Measurements from ENCODE around the gene ZNF831. TPM values are rescaled to one million over a fixed set of nuclear protein-coding genes. Genes with fewer than 3 reads are reported as not detected.

The ZNF831 gene
- total RNA-seq, 1 experiment from 2014 or later: 0.04 TPM

DNA sequence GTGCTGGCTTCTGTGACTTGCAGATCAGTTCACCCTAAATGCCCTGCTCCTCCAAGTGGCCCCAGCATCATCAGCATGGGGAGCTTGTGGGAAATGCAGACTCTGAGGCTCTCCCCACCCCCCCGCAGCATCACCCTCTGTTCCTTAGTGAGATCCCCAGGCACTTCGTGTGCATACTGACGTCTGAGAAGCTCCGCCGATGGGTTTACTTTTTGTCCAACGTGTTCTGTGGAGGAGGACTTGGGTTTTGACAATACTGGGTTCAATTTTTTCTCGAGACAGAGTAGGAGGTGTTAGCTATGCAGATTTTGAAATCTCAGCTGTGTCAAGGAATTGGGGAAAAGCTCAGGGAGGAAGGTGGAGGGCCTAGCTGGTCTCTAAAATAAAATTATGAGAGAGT, 38.3 kb upstream of the ZNF831 start:
- ATAC-seq: no peak
- no peak for TF ChIP-seq NFYB (CRISPR knock-in tag; conservative IDR thresholded peaks at IDR 0.05; ENCODE audit: low read depth)
- TF ChIP-seq, protein P1, sequence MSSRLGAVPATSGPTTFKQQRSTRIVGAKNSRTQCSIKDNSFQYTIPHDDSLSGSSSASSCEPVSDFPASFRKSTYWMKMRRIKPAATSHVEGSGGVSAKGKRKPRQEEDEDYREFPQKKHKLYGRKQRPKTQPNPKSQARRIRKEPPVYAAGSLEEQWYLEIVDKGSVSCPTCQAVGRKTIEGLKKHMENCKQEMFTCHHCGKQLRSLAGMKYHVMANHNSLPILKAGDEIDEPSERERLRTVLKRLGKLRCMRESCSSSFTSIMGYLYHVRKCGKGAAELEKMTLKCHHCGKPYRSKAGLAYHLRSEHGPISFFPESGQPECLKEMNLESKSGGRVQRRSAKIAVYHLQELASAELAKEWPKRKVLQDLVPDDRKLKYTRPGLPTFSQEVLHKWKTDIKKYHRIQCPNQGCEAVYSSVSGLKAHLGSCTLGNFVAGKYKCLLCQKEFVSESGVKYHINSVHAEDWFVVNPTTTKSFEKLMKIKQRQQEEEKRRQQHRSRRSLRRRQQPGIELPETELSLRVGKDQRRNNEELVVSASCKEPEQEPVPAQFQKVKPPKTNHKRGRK (CRISPR knock-in tag; IDR thresholded peaks at IDR 0.05; ENCODE audit: borderline replicate concordance): no peak
- TF ChIP-seq, protein P2, sequence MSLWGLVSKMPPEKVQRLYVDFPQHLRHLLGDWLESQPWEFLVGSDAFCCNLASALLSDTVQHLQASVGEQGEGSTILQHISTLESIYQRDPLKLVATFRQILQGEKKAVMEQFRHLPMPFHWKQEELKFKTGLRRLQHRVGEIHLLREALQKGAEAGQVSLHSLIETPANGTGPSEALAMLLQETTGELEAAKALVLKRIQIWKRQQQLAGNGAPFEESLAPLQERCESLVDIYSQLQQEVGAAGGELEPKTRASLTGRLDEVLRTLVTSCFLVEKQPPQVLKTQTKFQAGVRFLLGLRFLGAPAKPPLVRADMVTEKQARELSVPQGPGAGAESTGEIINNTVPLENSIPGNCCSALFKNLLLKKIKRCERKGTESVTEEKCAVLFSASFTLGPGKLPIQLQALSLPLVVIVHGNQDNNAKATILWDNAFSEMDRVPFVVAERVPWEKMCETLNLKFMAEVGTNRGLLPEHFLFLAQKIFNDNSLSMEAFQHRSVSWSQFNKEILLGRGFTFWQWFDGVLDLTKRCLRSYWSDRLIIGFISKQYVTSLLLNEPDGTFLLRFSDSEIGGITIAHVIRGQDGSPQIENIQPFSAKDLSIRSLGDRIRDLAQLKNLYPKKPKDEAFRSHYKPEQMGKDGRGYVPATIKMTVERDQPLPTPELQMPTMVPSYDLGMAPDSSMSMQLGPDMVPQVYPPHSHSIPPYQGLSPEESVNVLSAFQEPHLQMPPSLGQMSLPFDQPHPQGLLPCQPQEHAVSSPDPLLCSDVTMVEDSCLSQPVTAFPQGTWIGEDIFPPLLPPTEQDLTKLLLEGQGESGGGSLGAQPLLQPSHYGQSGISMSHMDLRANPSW (CRISPR knock-in tag; conservative IDR thresholded peaks at IDR 0.05; ENCODE audit: low read depth): no peak
- TF ChIP-seq MXD4 (CRISPR knock-in tag; IDR thresholded peaks at IDR 0.05; ENCODE audit: borderline replicate concordance): no peak
- TF ChIP-seq, protein P3, sequence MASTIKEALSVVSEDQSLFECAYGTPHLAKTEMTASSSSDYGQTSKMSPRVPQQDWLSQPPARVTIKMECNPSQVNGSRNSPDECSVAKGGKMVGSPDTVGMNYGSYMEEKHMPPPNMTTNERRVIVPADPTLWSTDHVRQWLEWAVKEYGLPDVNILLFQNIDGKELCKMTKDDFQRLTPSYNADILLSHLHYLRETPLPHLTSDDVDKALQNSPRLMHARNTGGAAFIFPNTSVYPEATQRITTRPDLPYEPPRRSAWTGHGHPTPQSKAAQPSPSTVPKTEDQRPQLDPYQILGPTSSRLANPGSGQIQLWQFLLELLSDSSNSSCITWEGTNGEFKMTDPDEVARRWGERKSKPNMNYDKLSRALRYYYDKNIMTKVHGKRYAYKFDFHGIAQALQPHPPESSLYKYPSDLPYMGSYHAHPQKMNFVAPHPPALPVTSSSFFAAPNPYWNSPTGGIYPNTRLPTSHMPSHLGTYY (CRISPR knock-in tag; IDR thresholded peaks at IDR 0.05): no peak
- no peak for TF ChIP-seq SMAD3 (CRISPR knock-in tag; IDR thresholded peaks at IDR 0.05; ENCODE audit: borderline replicate concordance)
- no peak for TF ChIP-seq PRRX2 (CRISPR knock-in tag; IDR thresholded peaks at IDR 0.05)
- TF ChIP-seq FOXK1 (CRISPR knock-in tag; IDR thresholded peaks at IDR 0.05): no peak
- TF ChIP-seq, protein P4, sequence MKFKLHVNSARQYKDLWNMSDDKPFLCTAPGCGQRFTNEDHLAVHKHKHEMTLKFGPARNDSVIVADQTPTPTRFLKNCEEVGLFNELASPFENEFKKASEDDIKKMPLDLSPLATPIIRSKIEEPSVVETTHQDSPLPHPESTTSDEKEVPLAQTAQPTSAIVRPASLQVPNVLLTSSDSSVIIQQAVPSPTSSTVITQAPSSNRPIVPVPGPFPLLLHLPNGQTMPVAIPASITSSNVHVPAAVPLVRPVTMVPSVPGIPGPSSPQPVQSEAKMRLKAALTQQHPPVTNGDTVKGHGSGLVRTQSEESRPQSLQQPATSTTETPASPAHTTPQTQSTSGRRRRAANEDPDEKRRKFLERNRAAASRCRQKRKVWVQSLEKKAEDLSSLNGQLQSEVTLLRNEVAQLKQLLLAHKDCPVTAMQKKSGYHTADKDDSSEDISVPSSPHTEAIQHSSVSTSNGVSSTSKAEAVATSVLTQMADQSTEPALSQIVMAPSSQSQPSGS (CRISPR knock-in tag; IDR thresholded peaks at IDR 0.05; ENCODE audit: borderline replicate concordance, low read depth): no peak
- TF ChIP-seq ZNF317 (CRISPR knock-in tag; IDR thresholded peaks at IDR 0.05; ENCODE audit: borderline replicate concordance, low read depth): no peak
- no peak for TF ChIP-seq ATF1 (CRISPR knock-in tag; IDR thresholded peaks at IDR 0.05)
- TF ChIP-seq, protein P5, sequence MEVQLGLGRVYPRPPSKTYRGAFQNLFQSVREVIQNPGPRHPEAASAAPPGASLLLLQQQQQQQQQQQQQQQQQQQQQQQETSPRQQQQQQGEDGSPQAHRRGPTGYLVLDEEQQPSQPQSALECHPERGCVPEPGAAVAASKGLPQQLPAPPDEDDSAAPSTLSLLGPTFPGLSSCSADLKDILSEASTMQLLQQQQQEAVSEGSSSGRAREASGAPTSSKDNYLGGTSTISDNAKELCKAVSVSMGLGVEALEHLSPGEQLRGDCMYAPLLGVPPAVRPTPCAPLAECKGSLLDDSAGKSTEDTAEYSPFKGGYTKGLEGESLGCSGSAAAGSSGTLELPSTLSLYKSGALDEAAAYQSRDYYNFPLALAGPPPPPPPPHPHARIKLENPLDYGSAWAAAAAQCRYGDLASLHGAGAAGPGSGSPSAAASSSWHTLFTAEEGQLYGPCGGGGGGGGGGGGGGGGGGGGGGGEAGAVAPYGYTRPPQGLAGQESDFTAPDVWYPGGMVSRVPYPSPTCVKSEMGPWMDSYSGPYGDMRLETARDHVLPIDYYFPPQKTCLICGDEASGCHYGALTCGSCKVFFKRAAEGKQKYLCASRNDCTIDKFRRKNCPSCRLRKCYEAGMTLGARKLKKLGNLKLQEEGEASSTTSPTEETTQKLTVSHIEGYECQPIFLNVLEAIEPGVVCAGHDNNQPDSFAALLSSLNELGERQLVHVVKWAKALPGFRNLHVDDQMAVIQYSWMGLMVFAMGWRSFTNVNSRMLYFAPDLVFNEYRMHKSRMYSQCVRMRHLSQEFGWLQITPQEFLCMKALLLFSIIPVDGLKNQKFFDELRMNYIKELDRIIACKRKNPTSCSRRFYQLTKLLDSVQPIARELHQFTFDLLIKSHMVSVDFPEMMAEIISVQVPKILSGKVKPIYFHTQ (CRISPR knock-in tag; IDR thresholded peaks at IDR 0.05): no peak
- no peak for TF ChIP-seq MYBL2 (CRISPR knock-in tag; IDR thresholded peaks at IDR 0.05)
- no peak for TF ChIP-seq ESRRA (CRISPR knock-in tag; IDR thresholded peaks at IDR 0.05; ENCODE audit: borderline replicate concordance)
- TF ChIP-seq ZNF219 (CRISPR knock-in tag; IDR thresholded peaks at IDR 0.05; ENCODE audit: borderline replicate concordance): no peak
- H3K27ac Mint-ChIP-seq: no peak overlapping the region
- H3K4me1 Mint-ChIP-seq: peaks cover 62% of the 10 kb centered on the region
- H3K4me3 Mint-ChIP-seq: no peak overlapping the region
- H3K36me3 Mint-ChIP-seq: peaks cover 13% of the 10 kb centered on the region
- no peak for DNase-seq (ENCODE audit: low spot score)
- peaks cover 9% of the 10 kb centered on the region for H3K27me3 Mint-ChIP-seq (ENCODE audit: low read depth)
- ChIA-PET CTCF (interaction anchor here (0.6 to 1.3 kb wide), 3 partner anchors 110 to 330 kb away, joined by 3 to 4 read pairs (median 4); no protein-coding TSS in a partner anchor), POLR2A (no interaction called here)
- peaks cover 24% of the 10 kb centered on the region for H3K9me3 Mint-ChIP-seq

DNA sequence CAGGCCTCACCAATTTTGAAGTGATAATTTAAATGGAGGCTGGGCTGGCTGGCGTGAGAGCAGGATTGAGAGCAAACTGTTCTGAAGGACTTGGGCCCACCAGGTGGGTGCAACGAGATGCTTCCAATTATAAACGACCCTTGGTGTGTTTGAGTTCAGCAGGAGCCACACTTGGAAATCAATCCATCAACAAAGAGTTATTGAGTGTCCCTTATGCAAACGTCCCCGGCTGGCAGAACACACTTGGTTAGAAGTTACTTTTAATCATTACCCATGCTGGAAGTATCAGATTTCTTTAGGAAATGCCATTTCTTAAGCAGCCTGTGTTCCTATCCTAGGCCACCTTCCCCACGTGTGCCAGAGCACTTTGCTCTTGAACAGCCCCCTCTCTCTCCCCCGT, 37.8 kb upstream of the ZNF831 start:
- POLR2A ChIA-PET: interaction anchor here (0.5 kb wide), 1 partner anchor 38 kb away, joined by 3 read pairs; no protein-coding TSS in a partner anchor
- Mint-ChIP-seq H3K9me3 (peaks cover 23% of the 10 kb centered on the region), H3K4me3 (no peak overlapping the region), H3K27me3 (ENCODE audit: low read depth) (peaks cover 9% of the 10 kb centered on the region; the same call in 1 of the 2 replicates), H3K4me1 (peaks cover 62% of the 10 kb centered on the region), H3K27ac (no peak overlapping the region), H3K36me3 (peaks cover 12% of the 10 kb centered on the region)
- TF ChIP-seq ESRRA (CRISPR knock-in tag; IDR thresholded peaks at IDR 0.05; ENCODE audit: borderline replicate concordance) (no peak), PRRX2 (CRISPR knock-in tag; IDR thresholded peaks at IDR 0.05) (no peak), FOXJ3 (CRISPR knock-in tag; IDR thresholded peaks at IDR 0.05; ENCODE audit: borderline replicate concordance) (no peak), TP53 (CRISPR knock-in tag; IDR thresholded peaks at IDR 0.05) (no peak), IRF2 (CRISPR knock-in tag; IDR thresholded peaks at IDR 0.05; ENCODE audit: borderline replicate concordance, low read depth) (no peak), MYBL2 (CRISPR knock-in tag; IDR thresholded peaks at IDR 0.05) (no peak)
- TF ChIP-seq, protein P6, sequence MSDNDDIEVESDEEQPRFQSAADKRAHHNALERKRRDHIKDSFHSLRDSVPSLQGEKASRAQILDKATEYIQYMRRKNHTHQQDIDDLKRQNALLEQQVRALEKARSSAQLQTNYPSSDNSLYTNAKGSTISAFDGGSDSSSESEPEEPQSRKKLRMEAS (CRISPR knock-in tag; IDR thresholded peaks at IDR 0.05): no peak
- TF ChIP-seq, protein P1 (CRISPR knock-in tag; IDR thresholded peaks at IDR 0.05; ENCODE audit: borderline replicate concordance): no peak
- TF ChIP-seq, protein P7, sequence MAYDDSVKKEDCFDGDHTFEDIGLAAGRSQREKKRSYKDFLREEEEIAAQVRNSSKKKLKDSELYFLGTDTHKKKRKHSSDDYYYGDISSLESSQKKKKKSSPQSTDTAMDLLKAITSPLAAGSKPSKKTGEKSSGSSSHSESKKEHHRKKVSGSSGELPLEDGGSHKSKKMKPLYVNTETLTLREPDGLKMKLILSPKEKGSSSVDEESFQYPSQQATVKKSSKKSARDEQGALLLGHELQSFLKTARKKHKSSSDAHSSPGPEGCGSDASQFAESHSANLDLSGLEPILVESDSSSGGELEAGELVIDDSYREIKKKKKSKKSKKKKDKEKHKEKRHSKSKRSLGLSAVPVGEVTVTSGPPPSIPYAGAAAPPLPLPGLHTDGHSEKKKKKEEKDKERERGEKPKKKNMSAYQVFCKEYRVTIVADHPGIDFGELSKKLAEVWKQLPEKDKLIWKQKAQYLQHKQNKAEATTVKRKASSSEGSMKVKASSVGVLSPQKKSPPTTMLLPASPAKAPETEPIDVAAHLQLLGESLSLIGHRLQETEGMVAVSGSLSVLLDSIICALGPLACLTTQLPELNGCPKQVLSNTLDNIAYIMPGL (CRISPR knock-in tag; IDR thresholded peaks at IDR 0.05): no peak
- ATAC-seq (no peak), DNase-seq (ENCODE audit: low spot score) (no peak)
- CTCF ChIA-PET: interaction anchor here (0.6 to 1.3 kb wide), 5 partner anchors 15 to 370 kb away, joined by 3 to 4 read pairs (median 3); no protein-coding TSS in a partner anchor

Measured in WTC11 (cell line).